ENCODE results near the gene MYRIP.
"Not testable (repeated sequence)": the region's sequence is repeated elsewhere in the genome, so short reads cannot be mapped to it uniquely, and the experiment has no call there.

Gene MYRIP

GRCh38 chr3:39806820-39807219, 2.6 kb upstream of the MYRIP start:
- no peak for DNase-seq (ENCODE audit: low read depth in 4 of 4, low spot score in 1 of 4)

- DNase-seq (ENCODE audit: low read depth in 4 of 4, low spot score in 1 of 4): no peak
Measured at GRCh38 chr3:39808467-39809180, 785 bp upstream of the MYRIP start.

GRCh38 chr3:39809995-39810595, 686 bp downstream of the MYRIP start:
- no peak for DNase-seq (ENCODE audit: low read depth in 4 of 4, low spot score in 1 of 4)

GRCh38 chr3:39810647-39811161, 1.3 kb downstream of the MYRIP start:
- no peak for DNase-seq (ENCODE audit: low read depth in 4 of 4, low spot score in 1 of 4)

- no peak for DNase-seq (ENCODE audit: low read depth in 4 of 4, low spot score in 1 of 4)
Measured at GRCh38 chr3:39811561-39811960, 2.2 kb downstream of the MYRIP start.

GRCh38 chr3:39812537-39812936, 3.1 kb downstream of the MYRIP start:
- DNase-seq (ENCODE audit: low read depth in 4 of 4, low spot score in 1 of 4): no peak

GRCh38 chr3:39814007-39814406, 4.6 kb downstream of the MYRIP start:
- no peak for DNase-seq (ENCODE audit: low read depth in 4 of 4, low spot score in 1 of 4)

GRCh38 chr3:39819899-39820298, 10.5 kb downstream of the MYRIP start:
- DNase-seq (ENCODE audit: low read depth in 4 of 4, low spot score in 1 of 4): no peak

DNA sequence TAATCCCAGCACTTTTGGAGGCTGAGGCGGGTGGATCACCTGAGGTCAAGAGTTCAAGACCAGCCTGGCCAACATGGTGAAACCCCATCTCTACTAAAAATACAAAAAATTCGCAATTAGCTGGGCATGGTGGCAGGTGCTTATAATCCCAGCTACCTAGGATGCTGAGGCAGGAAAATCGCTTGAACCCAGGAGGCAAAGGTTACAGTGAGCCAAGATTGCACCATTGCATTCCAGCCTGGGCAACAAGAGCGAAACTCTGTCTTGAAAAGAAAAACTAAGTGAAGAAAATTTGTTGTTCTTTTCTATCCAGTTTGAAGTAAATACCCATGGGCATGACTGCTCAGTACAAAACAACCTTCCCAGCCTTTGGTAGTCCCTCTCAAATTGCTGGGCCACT, 24.4 kb downstream of the MYRIP start:
- DNase-seq (ENCODE audit: low read depth in 4 of 4, low spot score in 1 of 4): not testable (repeated sequence)

DNA sequence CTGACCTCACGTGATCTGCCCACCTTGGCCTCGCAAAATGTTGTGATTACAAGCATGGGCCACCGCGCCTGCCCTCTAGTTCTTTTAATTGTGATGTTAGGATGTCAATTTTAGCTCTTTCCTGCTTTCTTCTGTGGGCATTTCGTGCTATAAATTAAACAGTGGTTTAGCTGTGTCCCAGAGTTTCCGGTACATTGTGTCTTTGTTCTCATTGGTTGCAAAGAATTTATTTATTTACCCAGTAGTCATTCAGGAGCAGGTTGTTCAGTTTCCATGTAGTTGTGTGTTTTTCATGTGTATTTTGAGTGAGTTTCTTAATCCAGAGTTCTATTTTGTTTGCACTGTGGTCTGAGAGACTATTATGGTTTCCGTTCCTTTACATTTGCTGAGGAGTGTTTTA, 30.1 kb downstream of the MYRIP start:
- DNase-seq (ENCODE audit: low read depth in 4 of 4, low spot score in 1 of 4): no peak

GRCh38 chr3:39843440-39843839, 34.0 kb downstream of the MYRIP start:
- no peak for DNase-seq (ENCODE audit: low read depth in 4 of 4, low spot score in 1 of 4)

DNA sequence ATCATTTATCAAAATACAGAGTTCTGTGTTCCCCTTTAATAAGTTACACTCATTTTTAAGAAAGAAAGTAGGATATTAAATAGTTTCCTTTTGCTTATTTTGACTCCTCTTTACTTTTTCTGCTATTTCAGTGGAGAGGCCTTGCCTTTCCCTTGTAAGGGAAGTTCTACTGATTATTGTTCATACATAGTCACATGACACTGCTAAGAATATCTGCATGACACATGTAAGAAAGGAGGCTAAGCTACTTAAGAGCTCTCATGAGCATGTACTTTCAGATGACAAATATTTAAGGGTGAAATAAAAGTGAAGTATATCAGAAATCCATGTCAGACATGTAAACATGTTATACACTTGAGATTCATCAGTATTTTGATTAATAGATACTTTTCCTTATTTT, 39.0 kb downstream of the MYRIP start:
- no peak for DNase-seq (ENCODE audit: low read depth in 4 of 4, low spot score in 1 of 4)

DNA sequence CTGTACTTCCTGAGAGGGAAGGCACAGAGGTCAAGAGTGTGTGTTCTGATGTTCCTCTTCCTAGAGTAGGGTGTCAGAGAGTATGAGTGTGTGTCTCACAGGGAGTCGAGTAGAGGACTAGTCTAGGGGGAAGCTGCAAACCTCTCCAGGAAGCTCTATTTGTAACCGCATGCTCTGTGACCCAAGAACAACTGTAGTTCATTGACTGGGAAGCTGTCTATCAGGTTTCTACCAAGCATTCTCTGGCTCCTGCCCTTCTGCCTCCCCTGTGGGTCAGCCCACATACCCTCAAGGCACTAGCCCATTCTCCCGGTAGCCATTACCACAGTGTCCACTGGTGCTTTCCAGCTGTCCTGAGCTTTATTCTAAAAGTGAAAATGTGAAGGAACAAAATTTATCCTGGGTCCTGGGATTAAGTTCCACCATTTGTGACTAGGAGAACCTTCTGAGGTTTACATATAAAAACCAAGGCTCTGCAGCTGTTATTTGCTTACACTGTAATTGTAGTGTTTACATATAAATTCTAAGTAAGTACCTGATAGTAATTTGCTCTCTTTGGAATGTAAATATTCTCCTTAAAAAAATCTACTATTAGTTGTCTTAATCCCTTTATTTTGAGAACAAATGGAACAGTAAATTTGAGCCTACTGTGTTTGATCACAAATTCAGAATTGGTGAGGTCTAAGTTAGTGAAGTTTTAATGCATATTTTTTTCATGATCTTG, 40.7 kb downstream of the MYRIP start:
- no peak for DNase-seq (ENCODE audit: low read depth in 4 of 4, low spot score in 1 of 4)

DNA sequence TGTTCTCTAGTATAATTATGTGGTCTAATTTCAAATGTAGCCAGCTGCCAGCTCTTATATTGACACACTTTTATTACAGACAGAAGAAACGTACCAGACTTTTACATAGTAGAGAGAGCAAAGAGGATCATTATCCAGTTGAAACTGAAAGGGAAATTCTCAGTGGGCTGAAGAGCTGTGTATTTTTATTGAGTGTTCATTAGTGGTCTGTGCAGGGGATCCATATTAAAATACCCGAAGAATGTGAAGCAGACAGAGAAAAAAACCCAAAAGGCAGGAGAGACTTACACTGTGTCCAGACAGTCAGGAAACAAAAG, 41.3 kb downstream of the MYRIP start:
- DNase-seq (ENCODE audit: low read depth in 4 of 4, low spot score in 1 of 4): no peak

DNA sequence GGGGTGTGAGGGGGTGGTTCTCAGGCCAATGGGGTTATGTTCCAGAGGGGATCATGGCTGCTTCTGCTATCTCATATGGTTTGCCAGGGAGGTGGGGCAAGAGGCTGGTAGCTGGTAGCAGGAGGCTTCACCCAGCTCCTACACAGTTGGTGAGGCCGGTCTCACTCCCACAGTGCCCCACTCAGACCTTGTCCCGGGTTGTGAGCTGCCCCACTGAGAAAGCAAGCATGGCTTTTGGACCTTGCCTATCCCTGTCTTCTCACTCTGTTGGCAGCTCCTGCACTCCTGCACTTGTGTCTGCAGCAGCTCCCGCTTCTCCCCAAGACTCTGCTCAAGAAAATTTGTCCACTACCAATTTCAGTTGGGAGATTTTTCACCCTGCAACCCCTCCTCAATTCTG, 46.1 kb downstream of the MYRIP start:
- DNase-seq (ENCODE audit: low read depth in 4 of 4, low spot score in 1 of 4): no peak

GRCh38 chr3:39869890-39870289, 60.5 kb downstream of the MYRIP start:
- no peak for DNase-seq (ENCODE audit: low read depth in 4 of 4, low spot score in 1 of 4)

- DNase-seq (ENCODE audit: low read depth in 4 of 4, low spot score in 1 of 4): no peak
Measured at GRCh38 chr3:39870706-39871105, 61.3 kb downstream of the MYRIP start.

DNA sequence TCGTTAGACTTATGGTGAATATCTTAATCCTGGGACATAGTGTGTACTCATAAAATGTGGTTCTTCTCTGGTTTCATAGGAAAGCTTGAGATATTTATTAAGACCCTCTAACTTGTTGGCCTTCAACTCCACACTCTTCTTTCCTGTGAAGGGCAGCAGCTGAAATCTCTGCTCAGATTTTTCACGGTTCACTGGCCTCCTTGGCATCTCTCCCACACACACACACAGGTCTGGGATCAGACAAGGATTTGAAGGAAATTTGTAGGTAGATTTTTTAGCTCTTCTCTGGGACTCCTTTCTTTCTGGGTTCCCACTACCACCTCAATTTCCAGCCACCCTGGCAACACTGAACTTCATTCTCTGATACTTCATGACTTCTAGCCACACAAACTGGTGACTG, 70.2 kb downstream of the MYRIP start:
- no peak for DNase-seq (ENCODE audit: low read depth in 4 of 4, low spot score in 1 of 4)

- no peak for DNase-seq (ENCODE audit: low read depth in 4 of 4, low spot score in 1 of 4)
Measured at GRCh38 chr3:39882111-39882510, 72.7 kb downstream of the MYRIP start.

DNA sequence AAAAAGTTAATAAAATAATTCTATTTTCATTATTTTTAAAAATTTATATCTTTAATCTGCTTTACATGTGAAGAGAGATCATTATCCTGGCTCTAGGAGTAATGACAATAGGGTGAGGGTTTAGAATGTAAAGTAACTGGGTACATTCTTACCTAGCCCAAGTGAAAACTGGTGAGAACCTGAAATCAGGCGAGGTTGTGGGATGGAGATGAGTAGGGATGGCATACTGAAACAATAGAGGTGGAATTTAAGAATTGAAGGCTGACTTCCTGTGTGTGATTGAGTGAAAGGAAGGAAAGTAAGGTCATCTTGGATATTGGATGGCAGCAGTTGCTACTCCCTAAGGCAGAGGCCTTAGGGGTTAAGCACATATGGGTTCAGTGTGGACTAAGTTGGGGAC, 82.7 kb downstream of the MYRIP start:
- DNase-seq (ENCODE audit: low read depth in 4 of 4, low spot score in 1 of 4): no peak

DNA sequence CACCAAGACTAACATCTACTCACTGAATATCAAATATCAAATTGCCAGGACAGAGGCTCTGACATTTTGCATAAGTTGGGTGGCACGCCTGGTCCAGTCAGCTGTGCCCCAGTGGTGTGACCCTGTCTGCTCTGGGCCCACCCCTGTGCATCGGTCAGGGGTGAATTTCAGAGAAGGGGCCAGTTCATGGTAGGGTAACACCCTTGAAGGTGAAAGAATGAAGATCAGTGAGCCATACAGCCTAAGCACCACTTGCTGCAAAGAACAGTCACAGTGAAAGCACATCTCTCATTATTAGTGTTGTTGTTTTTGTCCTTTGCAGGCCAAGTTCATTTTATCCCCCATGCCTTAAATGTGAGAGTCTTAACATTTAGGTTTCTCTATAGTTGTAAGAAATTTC, 86.8 kb downstream of the MYRIP start:
- no peak for DNase-seq (ENCODE audit: low read depth in 4 of 4, low spot score in 1 of 4)

- no peak for DNase-seq (ENCODE audit: low read depth in 4 of 4, low spot score in 1 of 4)
Measured at GRCh38 chr3:39900462-39901002, 91.1 kb downstream of the MYRIP start.

Data from stimulated activated CD4-positive, alpha-beta T cell treated with anti-CD3 and anti-CD28 coated beads, Interleukin-1b, Interleukin-23, amount 100 ng/mL, for 24 hours (primary cell).